BE2C (cell line): ENCODE results near the gene SEC14L1.
A peak's percentile ranks its signal among the peaks of the same experiment; 100 is the strongest.

ENCODE experiments used
- DNase-seq: peaks from one replicate; pipeline ENCODE4 v3.0.0-alpha.2; 2020
- H3K27me3 ChIP-seq: fragments of 250-450 bp; sonication (Bioruptor Pico); 2 replicates; pipeline ENCODE4 v1.5.1; 2020; ENCODE audit warnings: mild to moderate bottlenecking
- H3K36me3 ChIP-seq: fragments of 250-450 bp; sonication (Bioruptor Pico); 2 replicates; pipeline ENCODE4 v1.5.1; 2020; ENCODE audit warnings: mild to moderate bottlenecking
- H3K4me1 ChIP-seq: fragments of 250-450 bp; sonication (Bioruptor Pico); 2 replicates; pipeline ENCODE4 v1.5.1; 2020
- H3K4me3 ChIP-seq: 2 replicates; pipeline ENCODE4 v1.5.1; 2011; ENCODE audit warnings: low read depth, low read length
- H3K9me3 ChIP-seq: fragments of 250-450 bp; sonication (Bioruptor Pico); 2 replicates; pipeline ENCODE4 v1.5.1; 2020
- TF ChIP-seq, protein P1 (sequence below): IDR thresholded peaks from 2 replicates; pipeline ENCODE4 v1.5.1; 2012; ENCODE audit warnings: mild to moderate bottlenecking, low read depth, low read length

Gene SEC14L1

DNA sequence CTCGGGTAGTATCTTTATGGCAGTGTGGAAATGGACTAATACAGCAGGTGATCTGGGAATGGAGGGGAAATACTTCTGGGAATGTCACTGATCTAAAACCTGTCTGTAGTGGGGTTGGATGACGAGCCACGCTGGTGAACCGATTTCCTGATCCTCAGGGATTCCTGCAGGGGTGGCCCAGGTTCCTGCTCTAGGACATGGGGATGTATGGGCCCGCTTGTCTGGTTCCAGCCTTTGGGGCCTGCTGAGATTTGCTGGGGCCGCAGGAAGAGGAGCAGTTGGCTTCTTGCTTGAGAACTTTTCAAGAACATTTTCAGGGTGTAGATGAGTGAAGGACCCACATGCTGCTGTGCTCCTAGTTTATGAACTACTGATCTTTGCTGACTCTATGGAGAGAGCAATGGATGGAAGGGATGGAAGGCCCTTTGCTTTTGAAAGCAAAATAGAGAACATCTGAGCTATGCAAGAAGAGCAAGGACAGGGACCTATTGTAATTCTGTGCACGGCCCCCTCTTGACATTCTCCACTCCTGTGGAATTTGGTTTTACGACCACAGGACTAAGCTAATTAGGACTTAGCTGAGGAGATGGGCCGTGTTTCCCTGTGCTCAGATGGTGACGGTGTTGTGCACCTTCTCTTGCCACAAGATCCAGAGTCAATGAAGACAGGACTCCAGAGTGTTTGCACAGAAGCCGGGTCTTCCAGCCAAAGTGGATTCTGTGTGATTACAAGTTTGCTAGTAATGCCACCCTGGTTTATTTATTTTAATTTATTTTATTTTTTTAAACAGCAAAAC is 90.5 kb downstream of the SEC14L1 start:
- TF ChIP-seq, protein P1, sequence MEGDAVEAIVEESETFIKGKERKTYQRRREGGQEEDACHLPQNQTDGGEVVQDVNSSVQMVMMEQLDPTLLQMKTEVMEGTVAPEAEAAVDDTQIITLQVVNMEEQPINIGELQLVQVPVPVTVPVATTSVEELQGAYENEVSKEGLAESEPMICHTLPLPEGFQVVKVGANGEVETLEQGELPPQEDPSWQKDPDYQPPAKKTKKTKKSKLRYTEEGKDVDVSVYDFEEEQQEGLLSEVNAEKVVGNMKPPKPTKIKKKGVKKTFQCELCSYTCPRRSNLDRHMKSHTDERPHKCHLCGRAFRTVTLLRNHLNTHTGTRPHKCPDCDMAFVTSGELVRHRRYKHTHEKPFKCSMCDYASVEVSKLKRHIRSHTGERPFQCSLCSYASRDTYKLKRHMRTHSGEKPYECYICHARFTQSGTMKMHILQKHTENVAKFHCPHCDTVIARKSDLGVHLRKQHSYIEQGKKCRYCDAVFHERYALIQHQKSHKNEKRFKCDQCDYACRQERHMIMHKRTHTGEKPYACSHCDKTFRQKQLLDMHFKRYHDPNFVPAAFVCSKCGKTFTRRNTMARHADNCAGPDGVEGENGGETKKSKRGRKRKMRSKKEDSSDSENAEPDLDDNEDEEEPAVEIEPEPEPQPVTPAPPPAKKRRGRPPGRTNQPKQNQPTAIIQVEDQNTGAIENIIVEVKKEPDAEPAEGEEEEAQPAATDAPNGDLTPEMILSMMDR: no peak

DNA sequence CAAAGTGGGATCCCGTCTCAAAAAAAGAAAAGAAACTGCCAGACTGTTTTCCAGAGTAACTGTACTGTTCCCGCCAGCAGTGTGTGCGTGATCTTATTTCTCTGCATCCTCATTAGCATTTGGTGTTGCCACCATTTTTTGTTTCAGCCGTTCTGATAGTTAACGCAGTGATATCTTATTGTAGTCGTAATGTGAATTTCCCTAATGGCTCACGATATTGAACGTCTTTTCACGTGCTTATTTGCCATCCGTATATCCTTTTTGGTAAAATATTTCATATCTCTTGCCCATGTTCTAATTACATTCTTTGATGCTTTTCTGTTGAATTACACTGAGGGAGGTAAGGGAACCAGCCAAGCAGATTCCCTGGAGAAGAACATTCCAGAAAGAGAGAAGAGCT is 92.4 kb downstream of the SEC14L1 start:
- Histone ChIP-seq H3K36me3 (no peaks in the 10 kb centered on the region), H3K27me3 (no peaks in the 10 kb centered on the region), H3K4me1 (0 out of 2 replicates have a peak, but pooled peaks cover 4% of the 10 kb centered on the region), H3K4me3 (no peak overlapping the region), H3K9me3 (0 out of 2 replicates have a peak, but pooled peaks cover 4% of the 10 kb centered on the region)
- TF ChIP-seq, protein P1: no peak
- DNase-seq: no peak

More for the DNA sequence above, 90.5 kb downstream of the SEC14L1 start:
- Histone ChIP-seq H3K4me1 (0 out of 2 replicates have a peak, but pooled peaks cover 4% of the 10 kb centered on the region), H3K9me3 (0 out of 2 replicates have a peak, but pooled peaks cover 4% of the 10 kb centered on the region), H3K4me3 (no peak overlapping the region), H3K36me3 (no peaks in the 10 kb centered on the region), H3K27me3 (no peaks in the 10 kb centered on the region)
- DNase-seq: no peak

DNA sequence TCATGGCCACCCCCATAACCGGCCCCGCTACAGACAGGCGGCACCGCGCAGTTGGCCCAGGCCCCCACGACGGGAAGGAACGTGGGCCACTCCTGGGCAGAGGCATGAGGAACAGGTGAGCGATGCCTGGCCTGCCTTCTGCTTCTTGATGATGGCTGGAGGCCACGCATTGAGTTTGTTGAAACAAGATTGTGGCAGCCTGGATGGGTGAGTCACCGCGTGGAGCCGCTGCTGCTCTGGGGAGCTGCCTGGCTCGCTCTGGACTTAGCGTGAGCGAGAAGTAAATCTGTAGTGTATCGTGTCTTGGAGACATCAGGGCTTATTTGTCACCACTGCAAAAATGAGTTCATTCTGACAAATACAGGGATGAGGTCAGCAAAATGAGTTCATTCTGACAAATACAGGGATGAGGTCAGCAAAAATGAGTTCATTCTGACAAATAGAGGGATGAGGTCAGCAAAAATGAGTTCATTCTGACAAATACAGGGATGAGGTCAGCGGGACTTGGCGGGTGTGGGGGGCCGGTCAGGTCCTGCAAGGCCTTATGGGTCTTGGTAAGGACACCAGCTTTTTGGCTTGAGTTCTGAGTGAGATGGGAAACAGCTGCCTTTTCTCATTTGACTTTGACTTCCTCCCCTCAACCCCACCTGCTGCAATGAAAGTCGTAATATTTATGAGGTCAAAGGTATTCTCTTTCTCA is 93.0 kb downstream of the SEC14L1 start:
- TF ChIP-seq, protein P1: no peak
- Histone ChIP-seq H3K27me3 (no peaks in the 10 kb centered on the region), H3K4me3 (no peak overlapping the region), H3K9me3 (0 out of 2 replicates have a peak, but pooled peaks cover 4% of the 10 kb centered on the region), H3K36me3 (no peaks in the 10 kb centered on the region), H3K4me1 (0 out of 2 replicates have a peak, but pooled peaks cover 4% of the 10 kb centered on the region)
- peak; percentile 35 for DNase-seq

DNA sequence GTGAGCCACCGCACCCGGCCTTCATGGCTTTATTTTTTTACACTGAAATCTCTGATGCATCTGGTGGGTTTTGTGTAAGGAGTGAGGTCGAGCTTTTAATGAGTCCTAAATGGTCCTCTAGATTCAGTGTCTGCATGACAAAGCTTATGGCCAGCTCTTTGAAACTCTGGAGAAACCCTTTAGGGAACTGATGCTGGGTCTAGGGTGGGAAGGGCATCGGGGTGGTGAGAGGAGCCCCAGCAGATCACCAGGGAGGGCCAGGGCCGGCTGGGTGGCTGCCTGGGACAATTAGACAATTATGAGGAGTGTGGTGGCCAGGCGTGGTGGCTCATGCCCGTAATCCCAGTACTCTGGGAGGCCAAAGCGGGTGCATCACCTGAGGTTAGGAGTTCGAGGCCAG is 93.9 kb downstream of the SEC14L1 start:
- no peaks in the 10 kb centered on the region for H3K36me3 ChIP-seq
- no peak overlapping the region for H3K4me3 ChIP-seq
- TF ChIP-seq, protein P1: no peak
- no peak for DNase-seq
- H3K27me3 ChIP-seq: no peaks in the 10 kb centered on the region
- 0 out of 2 replicates have a peak, but pooled peaks cover 4% of the 10 kb centered on the region for H3K4me1 ChIP-seq
- 0 out of 2 replicates have a peak, but pooled peaks cover 4% of the 10 kb centered on the region for H3K9me3 ChIP-seq

DNA sequence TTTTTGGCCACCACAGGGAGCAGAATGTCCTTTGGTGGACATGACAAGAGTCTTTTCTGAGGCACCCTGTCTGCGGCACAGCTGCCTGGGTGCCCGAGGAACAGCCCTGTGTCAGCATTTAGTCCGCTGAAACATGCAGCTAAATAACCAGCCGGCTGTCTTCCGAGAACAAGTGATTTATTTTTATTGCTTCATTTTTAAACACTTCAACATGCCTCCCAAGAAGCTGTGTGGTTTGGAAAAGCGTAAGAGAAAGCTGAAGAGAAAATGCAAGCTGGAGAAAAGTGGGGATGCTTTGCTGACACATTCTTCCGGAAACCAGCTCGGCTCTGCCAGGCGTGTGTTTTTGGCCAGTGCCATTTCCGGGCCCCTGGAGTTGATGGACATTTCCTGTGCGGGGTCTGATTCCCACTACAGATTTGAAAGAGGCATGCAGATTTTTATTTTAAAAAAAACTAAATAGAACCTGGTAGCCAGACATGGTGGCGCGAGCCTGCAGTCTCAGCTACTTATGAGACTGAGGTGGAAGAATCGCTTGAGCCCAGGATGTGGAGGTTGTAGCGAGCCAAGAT is 94.7 kb downstream of the SEC14L1 start:
- no peak overlapping the region for H3K4me3 ChIP-seq
- H3K27me3 ChIP-seq: no peaks in the 10 kb centered on the region
- no peaks in the 10 kb centered on the region for H3K36me3 ChIP-seq
- H3K4me1 ChIP-seq: 0 out of 2 replicates have a peak, but pooled peaks cover 4% of the 10 kb centered on the region
- no peak for DNase-seq
- TF ChIP-seq, protein P1: no peak
- H3K9me3 ChIP-seq: 0 out of 2 replicates have a peak, but pooled peaks cover 4% of the 10 kb centered on the region
